GM12865 (cell line): Measurements from ENCODE around the gene DMRT1.

Experiments used
- DNase-seq: peaks from one replicate; pipeline ENCODE4 v3.0.0; 2010; ENCODE audit warnings: low read depth
- H3K4me3 ChIP-seq: 2 replicates; pipeline ENCODE4 v1.5.1; 2011; ENCODE audit warnings: mild to moderate bottlenecking, low read depth, low read length, control low read depth
- TF ChIP-seq, protein P1 (sequence below): IDR thresholded peaks from 2 replicates; pipeline ENCODE4 v1.5.1; 2011; ENCODE audit warnings: low read length, control low read depth, low read depth, inconsistent platforms; ENCODE audit not compliant: insufficient read depth; ENCODE audit errors: missing control alignments

DMRT1 gene

DNA sequence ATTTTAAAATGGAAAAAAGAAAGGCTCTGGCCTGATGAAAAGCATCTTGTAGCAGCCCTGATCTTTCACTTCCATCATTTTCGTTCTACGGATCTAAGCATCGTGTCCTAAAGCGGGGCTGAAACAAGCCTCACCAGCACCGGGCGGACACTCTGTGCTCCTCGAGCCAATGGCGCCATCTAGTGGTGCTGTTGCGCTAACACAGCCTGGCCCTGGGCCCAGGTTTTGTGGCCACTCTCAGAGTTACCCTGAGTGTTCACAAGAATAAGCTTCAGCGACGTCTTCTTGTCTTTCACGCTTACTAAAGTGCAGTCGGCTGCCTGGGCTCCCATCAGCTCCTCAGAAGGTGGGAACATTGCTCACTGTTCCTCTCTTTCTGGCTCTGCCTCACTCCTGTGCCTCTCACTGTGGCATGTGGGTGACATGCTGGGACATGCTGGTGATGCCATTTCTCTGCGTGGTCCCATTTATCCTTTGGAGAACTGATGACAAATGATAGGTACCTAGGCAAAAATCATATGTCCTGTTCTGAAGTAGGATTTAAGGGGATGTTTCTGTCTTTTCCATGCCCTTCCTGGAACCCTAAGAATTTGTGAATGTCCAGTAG is 167.7 kb downstream of the DMRT1 start:
- DNase-seq = peak; percentile 87
- TF ChIP-seq, protein P1, sequence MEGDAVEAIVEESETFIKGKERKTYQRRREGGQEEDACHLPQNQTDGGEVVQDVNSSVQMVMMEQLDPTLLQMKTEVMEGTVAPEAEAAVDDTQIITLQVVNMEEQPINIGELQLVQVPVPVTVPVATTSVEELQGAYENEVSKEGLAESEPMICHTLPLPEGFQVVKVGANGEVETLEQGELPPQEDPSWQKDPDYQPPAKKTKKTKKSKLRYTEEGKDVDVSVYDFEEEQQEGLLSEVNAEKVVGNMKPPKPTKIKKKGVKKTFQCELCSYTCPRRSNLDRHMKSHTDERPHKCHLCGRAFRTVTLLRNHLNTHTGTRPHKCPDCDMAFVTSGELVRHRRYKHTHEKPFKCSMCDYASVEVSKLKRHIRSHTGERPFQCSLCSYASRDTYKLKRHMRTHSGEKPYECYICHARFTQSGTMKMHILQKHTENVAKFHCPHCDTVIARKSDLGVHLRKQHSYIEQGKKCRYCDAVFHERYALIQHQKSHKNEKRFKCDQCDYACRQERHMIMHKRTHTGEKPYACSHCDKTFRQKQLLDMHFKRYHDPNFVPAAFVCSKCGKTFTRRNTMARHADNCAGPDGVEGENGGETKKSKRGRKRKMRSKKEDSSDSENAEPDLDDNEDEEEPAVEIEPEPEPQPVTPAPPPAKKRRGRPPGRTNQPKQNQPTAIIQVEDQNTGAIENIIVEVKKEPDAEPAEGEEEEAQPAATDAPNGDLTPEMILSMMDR = peak; percentile 98
- no peak overlapping the region for H3K4me3 ChIP-seq

DNA sequence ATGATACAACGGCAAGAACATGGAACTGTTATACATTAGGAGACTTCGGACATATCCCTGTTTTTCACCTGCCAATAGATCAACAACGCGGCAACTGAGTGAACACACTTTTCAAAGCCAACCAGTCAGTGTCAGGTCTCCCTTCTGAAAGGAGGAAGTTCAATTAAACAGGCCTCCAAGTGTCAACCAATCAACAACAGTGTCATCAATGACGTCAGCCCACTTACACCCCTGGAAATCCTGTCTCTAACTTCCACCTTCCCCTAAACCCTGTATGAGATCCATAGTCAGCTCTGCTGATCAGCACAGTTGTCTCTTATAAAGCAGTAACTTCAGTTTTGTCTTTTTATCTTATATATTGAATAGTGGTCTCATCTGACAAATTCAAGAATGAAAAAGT is 171.5 kb downstream of the DMRT1 start:
- TF ChIP-seq, protein P1 = no peak
- no peak for DNase-seq
- no peak overlapping the region for H3K4me3 ChIP-seq

DNA sequence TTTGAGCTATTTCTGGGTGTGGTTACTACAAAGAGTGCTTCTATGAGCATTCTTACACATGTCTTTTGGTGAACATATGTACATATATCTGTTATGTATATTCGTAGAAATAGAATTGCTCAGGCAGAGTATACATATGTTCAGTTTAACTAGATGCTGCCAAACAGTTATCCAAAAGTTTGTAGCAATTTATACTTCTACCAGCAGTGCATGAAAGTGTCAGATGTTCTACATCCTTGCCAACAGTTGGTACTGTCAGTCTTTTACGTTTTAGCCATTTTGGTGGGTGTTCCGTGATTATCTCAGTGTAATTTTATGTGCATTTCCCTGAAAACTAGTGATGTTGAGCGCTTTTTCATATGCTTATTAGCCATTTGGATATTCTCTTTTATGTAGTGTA is 172.7 kb downstream of the DMRT1 start:
- no peak for DNase-seq
- TF ChIP-seq, protein P1 = no peak
- no peak overlapping the region for H3K4me3 ChIP-seq

DNA sequence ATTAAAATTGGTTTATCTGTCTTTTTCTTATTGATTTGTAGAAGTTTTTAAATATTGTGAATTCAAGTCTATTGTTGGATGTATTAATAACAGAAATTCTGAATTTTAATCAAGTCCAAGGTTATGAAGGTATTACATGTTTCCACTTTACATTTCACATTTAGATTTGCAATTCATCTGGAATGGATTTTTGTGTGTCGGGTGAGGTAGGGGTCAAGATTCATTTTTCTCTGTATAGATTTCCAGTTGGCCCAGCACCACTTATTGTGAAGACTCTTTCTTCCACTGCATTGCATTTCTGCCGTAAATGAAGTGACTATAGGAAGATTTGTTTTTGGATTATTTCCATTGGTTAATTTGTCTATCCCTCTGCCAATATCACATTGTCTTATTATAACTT is 173.1 kb downstream of the DMRT1 start:
- no peak for DNase-seq
- no peak overlapping the region for H3K4me3 ChIP-seq
- TF ChIP-seq, protein P1 = no peak

DNA sequence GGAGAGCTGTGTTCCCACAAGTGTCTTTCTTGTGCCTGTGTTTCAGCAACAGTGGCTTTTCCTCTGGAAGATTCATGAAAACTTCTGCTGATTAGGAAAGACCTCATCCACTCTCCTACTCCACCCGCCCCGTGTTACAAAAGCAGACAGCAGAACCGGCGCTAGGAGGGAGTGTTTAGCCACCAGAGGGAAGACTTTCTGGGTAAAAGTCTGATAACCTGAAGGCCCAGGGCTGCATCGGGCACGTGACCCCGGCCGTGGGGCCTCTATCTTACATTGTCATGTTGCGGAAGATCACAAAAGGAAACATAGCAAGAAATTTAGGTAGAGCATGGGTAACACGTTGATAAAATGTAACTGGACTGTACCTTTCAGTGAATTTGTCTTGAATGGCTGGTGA is 176.6 kb downstream of the DMRT1 start:
- TF ChIP-seq, protein P1 = peak; percentile 26

More for the DNA sequence above, 176.6 kb downstream of the DMRT1 start:
- H3K4me3 ChIP-seq = no peak overlapping the region
- DNase-seq = peak; percentile 40
